HG02973 (cell line): Measurements from ENCODE around the gene STEAP1B.
"Not testable (repeated sequence)": the region's sequence is repeated elsewhere in the genome, so short reads cannot be mapped to it uniquely, and the experiment has no call there.

Experiments used
- ATAC-seq: cut with Tn5 transposase; IDR thresholded peaks from one replicate; pipeline ENCODE4 v1.9.1; 2021; ENCODE audit warnings: moderate library complexity; ENCODE audit not compliant: unreplicated experiment

STEAP1B gene

GRCh38 chr7:22460363-22460988 is 39.5 kb downstream of the STEAP1B start:
- ATAC-seq = no peak

DNA sequence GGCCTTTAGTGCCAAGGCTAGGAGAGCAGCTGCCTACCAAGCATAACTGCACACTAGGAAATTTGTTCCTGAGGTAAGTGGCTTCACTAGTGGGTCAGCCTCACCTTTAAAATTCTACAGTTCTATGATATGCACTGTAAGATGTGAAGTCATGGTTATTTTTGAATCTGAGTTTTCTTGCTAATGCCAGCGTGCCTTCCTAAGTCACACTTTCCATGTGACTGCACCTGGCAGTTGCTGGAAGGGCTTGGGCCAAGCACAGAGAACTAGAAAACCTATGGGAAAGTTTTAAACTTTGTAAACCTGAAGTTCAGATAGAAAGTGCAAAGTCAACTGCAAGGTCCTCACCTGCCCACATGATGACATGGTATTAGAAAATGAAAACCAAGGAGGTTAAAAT is 42.5 kb downstream of the STEAP1B start:
- ATAC-seq = no peak

- ATAC-seq = no peak
Observed at GRCh38 chr7:22454446-22454845, 45.5 kb downstream of the STEAP1B start.

DNA sequence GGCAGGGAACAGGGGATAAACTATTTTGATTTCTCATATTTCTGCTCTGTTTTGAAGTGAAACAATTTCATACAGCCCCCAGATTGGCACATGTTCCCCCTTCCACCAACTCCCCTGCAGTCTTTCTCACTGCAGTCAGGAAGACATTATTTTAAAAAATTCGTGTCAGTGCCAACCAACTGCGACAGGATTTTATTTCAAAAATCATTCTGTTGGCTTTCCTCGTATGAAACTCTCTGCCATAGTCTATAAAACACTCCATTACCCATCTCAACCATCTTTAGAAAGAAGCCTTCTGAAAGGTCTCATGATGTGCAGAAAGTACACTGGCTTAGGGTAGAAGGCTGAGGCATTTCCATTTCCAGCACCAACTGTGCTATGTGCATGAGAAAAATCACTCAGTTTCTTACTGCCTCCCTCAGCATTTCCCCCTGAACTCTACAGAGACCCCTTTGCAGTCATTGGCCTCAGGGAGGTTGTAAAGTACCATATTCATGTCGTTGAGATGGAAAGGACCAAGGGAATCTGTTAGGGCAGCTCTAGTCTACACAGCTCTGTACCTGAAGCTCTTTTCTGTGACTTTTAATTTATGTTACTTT is 46.9 kb downstream of the STEAP1B start:
- no peak for ATAC-seq

DNA sequence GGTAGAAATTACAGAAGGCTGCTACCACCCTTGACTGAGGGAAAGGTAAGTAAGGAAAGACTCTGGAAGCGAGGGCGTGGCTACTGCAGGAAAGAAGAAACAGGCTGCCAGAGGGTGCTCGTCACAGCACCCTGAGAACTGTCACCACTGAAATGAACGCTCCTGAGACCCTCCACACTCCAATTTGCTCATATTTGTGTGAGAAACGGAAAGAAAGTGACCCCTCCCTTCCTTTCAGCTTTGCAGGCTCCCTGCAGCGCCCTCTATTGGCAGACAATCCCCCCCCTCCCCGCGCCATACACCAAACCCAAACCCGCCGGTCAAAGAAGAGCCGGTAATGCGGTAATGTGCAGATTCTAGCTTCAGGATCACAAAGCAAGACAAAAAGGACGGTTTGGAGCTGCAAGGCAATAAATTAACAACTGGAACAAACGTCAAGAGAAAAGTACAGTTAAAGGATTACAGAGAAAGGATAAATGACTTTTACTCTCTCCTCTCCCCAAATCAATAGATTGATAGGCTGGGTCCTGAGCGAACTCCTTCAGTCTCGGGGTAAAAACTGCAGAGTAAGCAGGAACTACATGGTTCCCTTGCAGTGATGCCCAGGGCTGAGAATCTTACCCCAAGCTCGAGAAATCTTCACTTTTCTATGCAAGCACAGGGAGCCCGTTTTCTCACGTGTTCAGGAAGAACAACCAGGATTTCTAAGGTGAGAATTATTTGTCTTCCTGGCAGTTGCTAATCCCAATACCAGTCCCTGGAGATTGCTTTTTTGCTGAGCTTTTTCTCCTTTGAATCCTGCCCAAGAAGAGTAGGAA is 47.6 kb downstream of the STEAP1B start:
- no peak for ATAC-seq

GRCh38 chr7:22450013-22450412 is 50.0 kb downstream of the STEAP1B start:
- ATAC-seq = not testable (repeated sequence)

- ATAC-seq = peak; percentile 89
Observed at GRCh38 chr7:22447762-22448161, 52.2 kb downstream of the STEAP1B start.

DNA sequence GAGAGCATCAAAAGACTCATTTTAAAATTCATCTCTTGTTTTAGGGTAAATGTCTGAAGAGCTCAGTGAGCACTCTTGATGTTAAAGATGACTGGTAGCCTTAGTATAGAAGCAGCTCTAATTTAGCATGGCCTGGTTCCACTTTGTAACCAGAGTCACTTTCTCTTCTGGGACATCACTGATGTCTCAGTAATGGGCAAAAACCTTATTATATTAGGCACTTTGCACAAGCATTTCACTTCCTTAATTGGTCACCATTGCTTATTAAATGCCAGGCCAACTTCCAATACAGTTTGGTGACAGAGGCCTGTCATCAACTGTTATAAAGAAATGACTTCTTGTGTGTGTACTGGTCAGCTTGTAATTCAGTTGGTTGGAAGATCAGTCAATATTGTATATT is 53.0 kb downstream of the STEAP1B start:
- ATAC-seq = peak; percentile 28

- no peak for ATAC-seq
Observed at GRCh38 chr7:22445853-22446252, 54.1 kb downstream of the STEAP1B start.

GRCh38 chr7:22445140-22445743 is 54.7 kb downstream of the STEAP1B start:
- ATAC-seq = no peak

DNA sequence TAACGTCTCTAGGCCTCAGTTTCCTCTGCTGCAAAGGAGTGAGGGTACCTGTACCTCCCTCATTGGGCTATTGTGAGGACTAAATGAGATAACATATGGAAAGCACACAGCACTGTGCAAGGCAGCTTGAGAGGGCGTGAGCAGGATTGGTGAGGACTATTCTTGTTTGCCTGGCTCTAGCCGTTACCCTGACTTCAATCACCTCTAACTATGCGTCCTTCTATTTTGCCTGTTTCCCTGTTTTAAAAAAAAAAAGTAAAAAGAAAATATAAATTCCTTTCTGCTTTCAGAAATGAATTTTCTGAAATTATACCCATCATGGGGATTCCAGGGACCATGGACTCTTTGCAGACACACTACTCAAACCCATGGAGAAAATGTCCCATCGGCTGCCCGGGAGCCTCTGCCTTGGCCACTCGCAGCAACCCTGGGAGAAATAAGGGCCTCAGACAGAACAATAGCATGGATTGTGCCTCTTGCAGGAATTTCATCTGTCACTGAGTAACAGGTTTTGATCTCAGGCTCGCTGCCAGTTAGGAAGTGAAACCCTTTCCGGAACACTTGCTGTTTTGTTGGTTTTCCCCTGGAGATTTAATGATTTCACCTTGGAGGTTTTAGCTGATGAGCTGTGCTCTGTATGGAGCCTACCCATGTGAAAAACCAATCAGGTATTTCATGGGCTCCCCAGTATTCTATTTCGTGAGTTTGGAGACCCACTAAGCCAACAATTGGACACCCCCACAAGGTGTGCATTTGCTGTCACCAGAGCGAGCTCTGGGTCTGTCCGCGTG is 55.6 kb downstream of the STEAP1B start:
- ATAC-seq = no peak

DNA sequence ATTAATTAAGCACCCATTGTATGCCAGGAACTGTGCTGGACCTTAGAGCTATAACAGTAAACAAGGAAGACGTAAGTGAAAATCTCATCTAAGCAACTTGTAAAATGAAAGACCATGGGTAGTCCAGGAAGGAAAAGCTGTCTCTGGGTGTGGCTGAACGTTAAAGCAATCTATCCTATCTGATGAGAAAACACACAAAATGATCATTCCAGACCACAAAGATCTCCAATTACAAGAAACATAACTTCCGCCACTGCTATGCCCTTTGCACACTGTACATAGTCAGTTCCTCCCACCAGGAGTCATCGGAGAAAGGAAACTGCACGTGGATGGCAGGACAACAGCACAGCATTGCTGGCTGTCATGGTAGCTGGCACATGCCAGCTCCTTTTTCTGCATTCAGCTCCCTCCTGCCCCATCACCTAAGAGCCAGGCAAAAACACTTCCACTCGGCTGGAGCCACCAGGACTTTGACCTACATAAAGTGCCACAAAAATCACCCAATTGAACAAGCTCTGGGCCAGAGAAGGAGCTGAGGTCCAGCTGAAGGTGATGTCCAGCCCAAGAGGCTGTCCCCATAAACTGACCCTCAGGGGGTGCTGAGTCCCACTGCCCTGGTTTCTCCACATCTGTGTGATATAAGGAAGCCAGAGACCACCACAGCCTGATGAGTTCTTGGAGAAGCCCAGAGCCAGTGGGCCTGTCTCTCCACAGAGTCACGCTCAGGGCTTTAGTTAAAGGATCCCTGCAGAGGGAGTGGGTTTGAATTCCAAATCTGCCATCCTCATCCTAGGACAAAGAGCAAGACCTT is 56.4 kb downstream of the STEAP1B start:
- no peak for ATAC-seq

DNA sequence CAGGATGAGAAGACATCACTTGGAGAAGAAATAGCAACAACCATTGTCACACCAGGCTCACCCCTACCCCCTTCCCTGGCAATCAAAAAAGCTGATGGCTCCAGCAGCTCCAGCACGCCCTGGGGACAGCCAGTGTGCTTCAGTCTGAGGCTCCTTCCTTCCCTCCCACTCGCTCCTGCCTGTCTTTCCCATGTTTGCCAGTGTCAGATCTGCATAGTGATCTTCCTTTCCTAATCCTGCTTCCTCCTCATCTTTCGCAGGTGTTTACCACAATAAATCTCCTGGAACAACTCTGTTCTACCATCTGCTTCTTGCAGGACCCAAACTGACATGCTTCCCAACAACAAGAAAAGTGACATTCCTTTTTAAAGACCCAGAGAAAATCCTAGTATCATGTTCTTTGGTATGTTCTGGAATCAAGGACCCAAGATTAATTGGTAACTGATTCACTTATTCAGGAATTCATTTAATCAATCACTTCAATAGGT is 57.1 kb downstream of the STEAP1B start:
- ATAC-seq = no peak

- no peak for ATAC-seq
Observed at GRCh38 chr7:22442187-22442881, 57.7 kb downstream of the STEAP1B start.

DNA sequence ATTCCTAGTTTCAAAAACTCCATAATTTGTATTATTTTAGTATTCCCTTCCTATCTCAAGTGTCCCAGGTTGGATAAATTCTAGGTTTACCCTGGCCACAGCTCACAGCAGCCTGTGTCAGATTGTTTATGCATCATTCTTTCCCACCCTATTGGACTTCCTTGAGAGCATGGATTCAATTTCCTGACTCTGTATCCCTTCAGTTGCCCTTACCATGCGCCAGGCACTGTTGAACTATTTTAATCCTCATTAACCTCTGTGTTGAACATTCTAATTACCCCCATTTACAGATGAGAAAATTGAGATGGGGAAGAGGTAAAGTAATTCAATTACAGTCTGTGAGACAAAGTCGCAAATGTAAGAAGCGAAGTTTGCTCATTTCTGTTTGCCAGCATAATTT is 58.8 kb downstream of the STEAP1B start:
- ATAC-seq = no peak

DNA sequence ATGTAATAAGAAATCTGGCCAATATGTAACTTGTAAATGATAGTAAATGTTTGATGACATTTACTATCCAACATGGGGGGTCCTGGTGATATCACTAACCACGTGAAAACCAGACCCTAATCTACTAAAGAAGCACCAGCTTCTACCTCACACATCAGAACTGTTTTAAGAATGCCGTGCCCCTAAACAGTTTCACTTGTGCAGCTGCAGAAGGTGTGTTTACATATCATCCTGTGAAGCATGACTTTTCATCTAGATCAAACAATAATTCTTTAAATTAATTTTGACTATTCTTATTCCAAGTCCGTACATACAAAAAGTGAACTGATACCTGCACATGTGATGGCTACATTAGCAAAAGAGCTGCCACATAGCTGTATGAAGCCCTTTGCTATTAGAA is 61.0 kb downstream of the STEAP1B start:
- ATAC-seq = peak; percentile 40

- not testable (repeated sequence) for ATAC-seq
Observed at GRCh38 chr7:22436552-22436951, 63.4 kb downstream of the STEAP1B start.

- peak; percentile 6 for ATAC-seq
Observed at GRCh38 chr7:22435720-22436119, 64.3 kb downstream of the STEAP1B start.

DNA sequence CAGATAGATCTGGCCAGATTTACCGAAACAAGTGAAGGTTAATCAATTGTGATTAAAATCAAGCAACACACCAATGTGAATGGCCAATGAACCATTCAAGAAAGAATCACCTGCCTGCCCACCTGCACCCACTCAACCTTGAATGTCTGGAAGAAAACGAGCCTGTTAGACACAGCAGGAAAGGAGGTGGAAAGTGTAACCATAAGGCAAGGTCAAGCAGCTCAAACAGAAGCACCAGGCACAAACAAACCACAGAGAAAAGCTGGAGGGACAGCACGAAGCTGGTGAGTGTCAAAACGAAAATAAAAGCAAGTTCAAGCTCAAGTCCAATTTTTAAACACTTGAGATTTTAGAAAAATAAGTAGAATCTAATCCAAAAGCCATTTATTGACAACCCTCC is 64.9 kb downstream of the STEAP1B start:
- peak; percentile 88 for ATAC-seq
